ENCODE results near the gene PLEKHH2.

The PLEKHH2 gene

DNA sequence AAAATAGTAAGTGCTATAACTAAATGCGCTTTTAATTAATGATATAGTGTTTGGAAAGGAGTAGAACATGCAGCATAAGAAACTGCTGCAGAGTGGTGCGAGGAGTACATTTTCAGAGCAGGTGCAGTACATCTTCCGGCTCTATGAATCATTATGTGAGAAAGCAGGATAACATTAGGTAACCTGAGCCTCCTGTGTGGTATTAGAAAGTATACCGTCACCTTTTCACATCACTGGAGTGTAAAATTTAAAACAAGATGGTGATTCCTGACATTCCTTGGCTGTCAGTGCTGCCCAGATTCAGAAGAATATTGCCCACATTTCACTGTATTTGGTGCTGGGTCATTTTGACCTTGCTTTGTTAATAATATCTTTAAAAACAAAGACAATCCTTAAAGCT lies 128.9 kb downstream of the PLEKHH2 start:
- DNase-seq: no peak

DNA sequence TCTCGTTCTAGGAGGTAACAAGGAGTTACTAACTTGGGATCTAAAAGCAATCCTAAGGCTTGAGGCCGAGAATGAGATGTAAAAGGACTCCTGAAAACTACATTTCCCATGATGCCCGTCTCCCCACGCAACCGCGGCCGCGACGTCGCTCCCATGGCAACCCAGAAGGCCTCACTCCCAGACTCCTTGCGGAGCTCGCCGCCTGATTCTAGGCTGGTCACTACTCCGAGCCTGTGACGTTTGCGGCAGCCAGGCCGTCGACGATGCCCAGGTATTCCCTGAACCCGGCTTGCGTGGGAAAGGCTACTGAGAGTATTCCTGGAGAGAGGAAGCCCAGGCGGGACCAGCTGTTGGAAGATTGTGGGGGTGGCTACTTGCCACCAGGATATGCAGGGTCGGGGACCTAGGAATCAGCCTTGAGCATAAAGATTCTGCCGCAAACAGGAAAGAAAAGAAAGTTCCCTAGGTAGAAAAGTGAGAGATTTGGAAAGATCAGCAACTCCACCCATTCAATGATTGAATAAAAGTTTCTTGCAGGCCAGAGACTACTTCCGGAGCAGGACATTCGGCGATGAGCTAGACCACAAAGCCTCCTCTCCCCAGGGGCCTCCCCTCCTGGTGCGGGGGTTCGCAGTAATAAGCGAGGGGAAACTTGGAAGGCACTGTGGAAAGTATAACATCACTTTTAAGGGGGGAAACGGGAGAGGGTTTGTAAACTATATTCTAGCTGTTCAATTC lies 137.0 kb downstream of the PLEKHH2 start, which contains the start of gene DYNC2LI1:
TSS of gene DYNC2LI1 (plus strand) at position 164 of the 738 bp plus-strand sequence. CDS start at position 264, 100 bp downstream.
- peak; percentile 92 for DNase-seq

- DNase-seq: no peak
These were observed 137.6 kb downstream of the PLEKHH2 start for GRCh38 chr2:43774617-43775016.

- no peak for DNase-seq
These were observed 139.3 kb downstream of the PLEKHH2 start for GRCh38 chr2:43776324-43776723.

- no peak for DNase-seq
These were observed 140.4 kb downstream of the PLEKHH2 start for GRCh38 chr2:43777306-43777926.

- DNase-seq: no peak
These were observed 141.2 kb downstream of the PLEKHH2 start for GRCh38 chr2:43778233-43778632.

GRCh38 chr2:43787895-43788294 lies 150.8 kb downstream of the PLEKHH2 start:
- DNase-seq: no peak

- DNase-seq: no peak
These were observed 151.6 kb downstream of the PLEKHH2 start for GRCh38 chr2:43788646-43789045.

GRCh38 chr2:43790147-43790546 lies 153.1 kb downstream of the PLEKHH2 start:
- DNase-seq: no peak

DNA sequence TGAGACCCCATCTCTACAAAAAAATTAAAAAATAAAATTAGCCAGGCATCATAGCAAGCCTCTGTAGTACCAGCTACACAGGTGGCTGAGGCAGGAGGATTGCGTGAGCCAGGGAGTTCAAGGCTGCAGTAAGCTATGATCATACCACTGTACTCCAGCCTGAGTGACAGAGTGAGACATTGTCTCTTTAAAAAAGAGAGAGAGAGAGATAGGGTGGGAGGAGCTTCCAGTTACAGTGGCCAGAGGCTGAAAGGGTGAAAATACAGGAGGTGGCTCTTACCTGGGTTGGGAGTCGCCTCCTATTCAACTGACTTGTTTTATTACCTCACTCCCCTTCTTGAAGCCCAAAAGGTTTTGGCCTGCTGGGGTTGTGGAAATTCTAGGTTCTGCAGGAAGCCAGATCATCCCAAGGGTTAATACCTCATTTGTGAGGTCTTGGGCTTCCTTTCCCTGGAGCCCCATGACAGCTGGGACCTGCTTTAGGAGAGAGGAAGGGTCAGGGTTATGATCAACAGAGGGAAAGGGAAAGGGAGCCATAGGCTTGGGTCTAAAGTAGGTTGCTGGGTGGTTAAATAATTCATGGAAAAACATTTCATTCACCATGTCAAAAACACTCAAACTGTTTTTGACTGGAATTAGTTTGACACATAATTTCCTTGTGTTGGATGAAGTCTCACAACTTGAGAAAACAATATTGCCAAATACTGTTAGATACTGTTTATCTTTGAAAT lies 154.1 kb downstream of the PLEKHH2 start:
- no peak for DNase-seq

DNA sequence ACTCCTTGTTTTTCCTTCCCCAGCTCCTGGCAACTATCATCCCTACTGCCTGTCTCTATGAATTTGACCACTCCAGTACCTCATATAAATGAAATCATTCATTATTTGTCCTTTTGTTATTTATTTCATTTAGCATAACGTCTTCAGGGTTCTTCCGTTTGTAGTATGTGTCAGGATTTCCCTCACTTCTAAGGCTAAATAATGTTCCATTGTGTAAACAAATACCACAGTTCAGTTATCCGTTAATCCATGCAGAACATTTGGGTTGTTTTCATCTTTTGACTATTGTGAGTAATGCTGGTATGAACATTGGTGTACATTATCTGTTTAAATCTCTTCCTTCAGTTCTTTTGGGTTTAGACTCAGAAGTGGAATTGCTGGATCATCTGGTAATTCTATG lies 155.6 kb downstream of the PLEKHH2 start:
- no peak for DNase-seq

GRCh38 chr2:43794956-43795355 lies 157.9 kb downstream of the PLEKHH2 start:
- DNase-seq: no peak

GRCh38 chr2:43796206-43796605 lies 159.1 kb downstream of the PLEKHH2 start:
- no peak for DNase-seq

DNA sequence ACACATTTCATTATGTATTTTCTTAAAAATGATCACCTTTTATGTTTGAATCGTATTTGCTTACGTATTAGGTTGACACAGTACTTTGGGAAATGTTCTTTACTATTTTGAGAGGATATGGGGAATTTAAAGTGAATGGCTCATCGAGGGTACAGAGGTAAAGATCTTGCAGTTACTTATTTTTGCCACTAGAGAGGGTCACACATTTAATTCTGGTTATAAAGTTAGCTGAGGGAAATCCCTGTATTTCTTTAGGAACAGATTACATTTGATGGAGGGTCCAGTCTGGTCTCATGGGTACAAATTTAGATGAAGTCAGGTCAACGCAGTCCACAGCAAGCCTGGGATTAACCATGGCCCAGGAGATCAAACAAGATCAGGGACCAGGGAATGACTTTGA lies 161.2 kb downstream of the PLEKHH2 start:
- DNase-seq: no peak

DNA sequence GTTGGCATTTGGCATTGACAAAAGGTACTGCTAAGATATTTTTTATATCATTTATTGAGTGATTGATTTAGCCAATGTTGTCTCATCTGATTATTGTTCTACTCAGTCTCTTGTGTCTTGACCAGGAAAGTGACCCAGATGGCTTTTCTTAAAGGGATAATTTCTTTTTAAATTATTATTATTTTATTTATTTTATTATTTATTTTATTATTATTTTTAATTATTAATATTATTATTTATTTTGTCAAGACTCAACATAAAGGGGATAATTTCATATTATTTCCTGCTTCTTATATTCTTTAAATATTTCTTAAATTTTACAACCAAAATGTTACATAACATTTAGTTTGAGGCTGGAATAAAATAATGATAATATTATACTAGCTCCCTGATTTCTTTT lies 163.8 kb downstream of the PLEKHH2 start:
- DNase-seq: no peak

- DNase-seq: no peak
These were observed 165.1 kb downstream of the PLEKHH2 start for GRCh38 chr2:43802135-43802534.

DNA sequence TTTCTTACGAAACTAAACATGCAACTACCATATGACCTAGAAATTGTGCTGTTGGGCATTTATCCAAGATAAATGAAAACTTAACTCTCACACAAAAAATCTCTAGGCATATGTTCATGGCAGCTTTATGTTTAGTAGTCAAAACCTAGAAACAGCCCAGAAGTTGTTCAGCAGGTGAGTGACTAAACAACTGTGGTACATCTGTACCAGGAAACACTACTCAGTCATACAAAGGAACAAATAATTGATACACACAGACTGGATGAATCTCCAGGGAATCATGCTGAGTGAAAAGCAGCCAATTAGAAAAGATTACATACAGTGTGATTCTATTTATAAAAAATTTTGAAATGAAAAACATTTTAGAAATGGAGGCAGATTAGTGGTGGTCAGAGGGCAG lies 166.1 kb downstream of the PLEKHH2 start:
- no peak for DNase-seq

- no peak for DNase-seq
These were observed 169.6 kb downstream of the PLEKHH2 start for GRCh38 chr2:43806719-43807031.

DNA sequence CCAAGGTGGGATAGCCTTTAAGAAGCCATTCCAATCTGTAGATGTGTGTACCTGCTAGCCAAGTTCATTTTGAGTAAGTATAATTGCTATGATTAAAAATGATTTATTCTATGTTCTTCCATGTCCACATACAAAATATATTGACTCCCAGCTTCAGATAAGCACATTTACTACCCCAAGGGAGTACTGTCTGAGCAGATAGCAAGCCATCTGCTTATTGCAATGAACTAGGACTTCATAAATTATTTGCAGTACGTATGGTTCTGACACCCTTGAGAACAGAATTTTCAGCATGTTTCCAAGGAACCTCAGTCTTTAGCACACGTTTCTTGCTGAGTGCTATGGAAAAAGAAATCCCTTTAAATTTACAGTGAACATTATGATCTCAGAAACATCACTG lies 173.4 kb downstream of the PLEKHH2 start:
- no peak for DNase-seq

- no peak for DNase-seq
These were observed 173.8 kb downstream of the PLEKHH2 start for GRCh38 chr2:43810888-43811287.

DNA sequence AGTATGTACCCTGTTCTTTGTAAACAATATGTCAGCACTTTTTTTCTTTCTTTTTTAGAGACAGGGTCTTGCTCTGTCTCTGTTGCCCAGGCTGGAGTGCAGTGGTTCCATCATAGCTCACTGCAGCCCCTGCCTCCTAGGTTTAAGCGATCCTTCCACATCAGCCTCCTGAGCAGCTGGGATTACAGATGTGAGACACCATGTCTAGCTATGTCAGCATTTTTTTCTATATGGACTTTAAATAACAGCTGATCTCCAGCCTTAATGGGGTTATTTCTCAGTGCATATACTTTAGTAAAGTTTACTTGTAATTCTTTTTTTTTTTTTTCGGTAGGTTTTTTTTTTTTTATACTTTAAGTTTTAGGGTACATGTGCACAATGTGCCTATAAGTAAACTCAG lies 174.9 kb downstream of the PLEKHH2 start:
- no peak for DNase-seq

DNA sequence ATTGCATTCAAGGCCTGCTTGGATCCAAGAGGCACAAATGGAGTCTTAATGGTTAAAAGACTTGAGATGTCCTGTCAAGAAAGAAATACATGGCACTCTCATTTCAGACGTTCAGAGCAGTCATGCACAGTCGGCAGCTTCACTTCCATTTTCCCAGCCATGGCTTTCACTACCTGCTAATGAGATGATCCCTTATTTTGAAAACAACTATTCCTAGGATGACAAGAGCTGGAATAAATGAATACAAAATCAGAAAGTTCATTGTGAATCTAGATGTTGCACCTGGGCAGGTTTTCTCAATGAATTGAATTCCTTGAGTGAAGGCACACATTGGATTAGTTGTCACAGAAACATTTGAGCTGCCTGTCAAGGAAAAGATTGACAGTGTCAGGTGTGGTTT lies 175.9 kb downstream of the PLEKHH2 start:
- no peak for DNase-seq

- no peak for DNase-seq
These were observed 177.7 kb downstream of the PLEKHH2 start for GRCh38 chr2:43814711-43815110.
